HG03442 (cell line): ENCODE data around the gene PADI6.
"Not testable (repeated sequence)": the region's sequence is repeated elsewhere in the genome, so short reads cannot be mapped to it uniquely, and the experiment has no call there.

Source experiments
- ATAC-seq: cut with Tn5 transposase; IDR thresholded peaks from one replicate; pipeline ENCODE4 v1.9.1; 2021; ENCODE audit warnings: mild to moderate bottlenecking, moderate library complexity; ENCODE audit not compliant: unreplicated experiment

Gene PADI6

DNA sequence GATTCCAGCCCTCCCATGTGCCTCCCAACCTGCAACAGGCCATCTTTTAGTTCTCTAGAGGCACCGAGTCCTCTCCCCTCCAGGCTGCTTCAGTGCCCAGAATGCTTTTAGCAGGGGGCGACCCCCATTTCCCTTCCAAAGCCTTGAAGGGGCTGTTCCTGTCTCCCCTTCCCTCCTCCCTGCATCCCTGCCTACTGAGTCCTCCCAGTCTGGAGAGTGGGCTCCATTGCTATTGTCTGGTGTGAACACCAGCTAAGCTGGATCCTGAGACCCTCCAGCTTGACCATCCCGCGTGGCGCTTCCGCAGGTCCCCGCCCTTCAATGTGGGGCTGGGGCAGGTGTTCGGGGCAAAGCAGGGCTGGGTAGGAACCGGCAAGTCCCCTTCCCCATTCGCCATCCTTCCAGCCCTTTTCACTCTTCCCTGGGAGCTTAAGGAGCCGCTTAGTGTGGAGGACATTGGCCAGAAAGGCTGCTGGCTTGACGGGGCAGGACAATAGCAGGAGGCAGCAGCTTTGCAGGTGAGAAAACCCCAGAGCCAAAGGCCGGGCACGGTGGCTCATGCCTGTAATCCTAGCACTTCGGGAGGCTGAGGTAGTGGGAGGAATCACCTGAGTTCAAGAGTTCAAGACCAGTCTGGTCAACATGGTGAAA, 32.2 kb downstream of the PADI6 start:
- no peak for ATAC-seq

GRCh38 chr1:17404820-17405219, 32.8 kb downstream of the PADI6 start:
- no peak for ATAC-seq

DNA sequence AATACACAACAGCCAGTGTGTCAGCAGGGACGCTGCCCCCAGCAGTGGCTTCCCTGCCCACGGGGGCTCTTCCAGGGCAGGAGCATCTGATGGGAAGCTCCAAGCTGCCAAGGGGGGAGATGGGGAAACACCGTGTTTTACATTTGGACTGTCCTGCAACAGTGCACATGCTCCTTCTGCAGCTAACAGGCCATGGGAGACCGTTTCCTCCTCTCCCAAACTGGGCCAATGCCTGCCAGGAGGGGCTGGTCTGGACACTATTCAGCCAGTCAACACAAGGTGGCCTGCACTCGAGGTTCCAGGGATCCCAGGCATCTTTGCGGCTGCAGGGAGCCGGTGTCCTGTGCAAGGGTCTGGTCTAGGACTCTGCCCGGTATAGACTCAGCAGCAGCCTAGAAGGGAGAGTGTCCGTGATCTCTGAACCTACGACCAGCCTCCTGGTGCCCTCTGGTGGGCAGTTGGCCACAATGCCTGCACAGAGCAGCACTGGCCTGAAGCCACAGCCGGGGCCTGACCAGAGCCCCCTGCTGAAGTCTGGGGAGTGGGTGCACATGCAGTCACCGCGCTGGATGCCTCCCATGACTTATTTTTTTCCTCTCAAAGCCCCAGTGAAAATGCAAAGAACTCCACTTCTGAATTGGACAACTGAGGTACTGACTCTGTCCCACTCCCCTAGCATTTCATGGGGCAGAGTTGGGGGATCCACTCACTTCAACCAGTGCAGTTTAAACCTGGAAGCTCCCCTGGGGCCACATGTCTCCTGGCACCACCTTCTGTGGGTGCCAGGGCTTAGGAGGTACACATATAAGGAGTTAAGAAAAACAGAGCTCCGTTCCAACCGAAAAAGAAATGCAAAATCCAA, 34.1 kb downstream of the PADI6 start:
- no peak for ATAC-seq

GRCh38 chr1:17406760-17407475, 34.9 kb downstream of the PADI6 start:
- not testable (repeated sequence) for ATAC-seq

GRCh38 chr1:17407786-17408514, 36.0 kb downstream of the PADI6 start:
- ATAC-seq: not testable (repeated sequence)

DNA sequence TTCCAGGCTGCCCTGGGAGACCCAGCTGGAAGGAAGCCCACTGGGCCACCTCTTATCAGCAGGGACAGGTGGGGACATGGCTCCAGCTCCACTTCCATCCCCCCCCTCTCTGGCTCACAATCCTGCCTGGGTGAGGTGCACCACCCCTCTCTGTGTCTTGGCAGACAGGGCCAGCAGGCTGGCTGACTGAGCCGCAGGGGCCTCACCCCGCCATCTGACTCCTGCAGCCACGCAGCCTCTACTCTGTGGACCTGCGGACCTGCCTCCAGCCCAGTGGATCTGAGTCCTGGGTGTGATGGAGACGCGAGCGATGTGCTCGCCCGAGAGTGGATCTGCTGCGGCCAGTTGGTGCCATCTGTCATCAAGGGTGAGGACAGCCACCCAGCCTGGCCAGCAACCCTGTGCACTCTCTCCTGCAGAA, 37.4 kb downstream of the PADI6 start:
- no peak for ATAC-seq

GRCh38 chr1:17412093-17412870, 40.3 kb downstream of the PADI6 start:
- no peak for ATAC-seq

DNA sequence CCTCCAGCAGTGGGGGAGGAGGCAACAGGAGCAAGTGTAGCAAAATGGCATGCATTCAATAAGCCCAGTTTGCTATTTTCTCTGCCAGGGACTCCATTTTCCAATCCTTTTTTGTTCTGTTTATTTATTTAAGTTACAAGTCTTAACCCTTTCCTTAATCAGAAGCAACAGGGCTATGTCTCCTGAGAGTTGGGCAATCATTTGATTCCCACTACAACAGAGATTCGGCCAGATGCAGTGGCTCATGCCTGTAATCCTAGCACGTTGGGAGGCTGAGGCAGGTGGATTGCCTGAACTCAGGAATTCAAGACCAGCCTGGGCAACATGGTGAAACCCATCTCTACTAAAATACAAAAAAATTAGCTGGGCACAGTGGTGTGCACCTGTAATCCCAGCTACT, 42.0 kb downstream of the PADI6 start:
- ATAC-seq: no peak

GRCh38 chr1:17416389-17416788, 44.4 kb downstream of the PADI6 start:
- no peak for ATAC-seq

DNA sequence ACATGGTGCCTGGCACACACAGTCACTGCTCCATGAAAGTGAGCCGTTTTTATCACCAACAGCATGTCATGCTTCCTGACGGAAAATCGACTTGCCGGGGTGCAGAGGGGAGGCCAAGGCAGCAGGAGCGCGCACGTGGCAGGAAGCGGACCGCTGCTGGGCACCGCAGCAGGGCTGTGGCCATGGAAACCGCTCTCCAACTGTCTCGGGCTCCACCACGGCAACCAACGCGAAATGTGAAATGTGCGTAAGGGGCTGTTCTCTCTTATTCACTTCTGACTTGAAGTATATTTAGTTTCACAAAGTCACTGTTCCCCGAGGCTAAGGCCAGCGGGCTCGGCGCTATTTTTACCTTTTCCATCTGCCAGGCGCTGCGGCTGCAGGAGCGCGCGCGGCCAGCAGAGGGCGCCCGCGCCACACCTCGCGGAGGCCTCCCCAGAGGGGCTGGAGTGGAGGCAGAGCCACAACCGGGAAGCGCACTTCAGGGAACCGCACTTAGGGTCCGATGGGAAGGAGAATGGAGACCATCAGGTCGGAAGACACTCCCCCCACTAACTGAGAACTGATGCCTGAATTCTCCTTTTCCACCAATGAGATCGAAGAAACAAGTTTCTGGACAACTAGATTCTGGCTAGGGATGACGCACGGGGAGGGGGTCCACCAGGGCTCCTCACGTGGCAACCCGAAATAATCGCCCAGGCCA, 47.8 kb downstream of the PADI6 start:
- ATAC-seq: no peak

DNA sequence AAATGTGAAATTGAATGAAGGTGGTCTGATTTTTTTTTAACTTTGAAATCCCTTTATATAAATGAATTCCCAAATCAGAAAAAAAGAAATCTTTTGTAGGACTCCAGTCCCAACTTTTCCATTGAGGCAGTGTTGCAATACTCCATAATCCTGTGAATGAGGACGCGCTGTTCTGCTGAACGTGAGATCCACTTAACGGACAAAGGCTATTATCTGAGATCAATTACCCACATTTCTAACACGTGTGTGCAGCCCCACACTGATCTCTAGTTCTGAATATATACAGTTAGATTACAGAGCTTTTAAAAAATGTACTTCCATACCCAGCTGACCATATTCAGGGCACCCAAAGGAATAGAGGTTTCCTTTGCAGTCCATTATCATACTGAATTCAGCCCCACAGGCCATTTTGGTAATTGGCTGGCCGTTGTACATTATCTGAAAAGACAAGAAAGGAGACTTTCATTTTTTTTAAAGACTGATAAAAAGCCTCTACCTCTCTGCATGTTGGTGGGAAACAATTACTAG, 48.5 kb downstream of the PADI6 start:
- no peak for ATAC-seq

GRCh38 chr1:17422461-17422860, 50.5 kb downstream of the PADI6 start:
- ATAC-seq: no peak

DNA sequence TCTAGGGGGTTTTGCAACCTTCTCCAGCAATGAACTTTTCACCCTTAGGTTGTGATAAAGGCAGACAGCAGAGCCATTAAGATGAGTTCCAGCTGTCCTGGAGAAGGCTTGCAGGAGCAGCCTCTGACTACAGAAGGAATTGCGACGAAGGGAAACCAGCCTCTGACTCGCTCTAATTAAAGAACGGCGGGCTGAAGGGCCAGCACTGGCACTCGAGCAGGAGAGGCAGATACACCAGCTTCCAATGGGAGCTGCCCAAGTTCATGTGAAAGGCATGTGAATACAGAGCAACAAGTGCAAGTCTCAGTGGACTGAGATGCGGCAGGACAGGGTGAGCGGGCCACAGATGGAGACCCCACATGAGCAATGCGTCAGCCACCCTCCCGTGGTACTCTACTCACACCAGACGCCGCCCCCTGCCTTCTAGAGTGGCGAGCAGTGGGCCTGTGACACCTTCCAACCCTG, 51.8 kb downstream of the PADI6 start:
- ATAC-seq: no peak

DNA sequence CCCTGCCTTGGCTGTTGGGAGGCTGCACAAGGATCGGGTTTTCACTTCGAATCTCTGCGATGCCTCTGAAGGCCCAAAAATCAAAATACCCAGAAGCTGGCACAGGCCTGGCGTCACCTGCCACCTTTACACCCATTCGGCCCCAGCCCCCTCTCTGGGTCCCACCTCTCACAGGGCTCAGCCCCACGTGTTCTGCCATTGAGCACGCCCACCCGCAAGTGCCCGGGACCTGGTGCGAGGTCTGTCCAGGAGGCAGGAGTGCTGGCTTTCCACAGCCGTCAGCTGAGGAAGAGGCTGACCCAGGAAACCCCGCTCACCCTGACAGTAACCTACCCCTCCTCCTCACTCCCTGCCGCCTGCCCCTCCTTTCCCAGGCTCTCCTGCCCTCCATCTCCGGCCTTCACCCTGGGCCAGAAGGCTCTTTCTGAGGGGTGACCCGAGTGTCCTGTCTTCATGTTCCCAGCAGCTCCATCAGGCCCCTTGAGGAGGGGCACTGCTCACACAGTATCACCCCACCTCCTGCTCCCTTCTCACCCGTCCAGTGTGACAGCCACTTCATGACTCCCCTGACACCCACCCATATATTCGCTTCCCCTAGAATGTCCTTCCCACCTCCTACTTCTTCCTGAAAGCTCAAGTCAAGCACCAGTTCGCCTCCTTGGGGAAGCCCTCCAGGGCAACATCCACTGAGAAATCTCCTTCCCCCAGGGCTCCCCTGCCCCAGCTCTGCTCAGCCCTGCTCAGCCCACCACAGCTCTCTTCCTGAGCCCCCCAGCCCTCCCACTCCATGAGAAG, 54.0 kb downstream of the PADI6 start:
- no peak for ATAC-seq

- ATAC-seq: no peak
Measured at GRCh38 chr1:17427696-17428660, 56.0 kb downstream of the PADI6 start.

- no peak for ATAC-seq
Measured at GRCh38 chr1:17429183-17429582, 57.2 kb downstream of the PADI6 start.

DNA sequence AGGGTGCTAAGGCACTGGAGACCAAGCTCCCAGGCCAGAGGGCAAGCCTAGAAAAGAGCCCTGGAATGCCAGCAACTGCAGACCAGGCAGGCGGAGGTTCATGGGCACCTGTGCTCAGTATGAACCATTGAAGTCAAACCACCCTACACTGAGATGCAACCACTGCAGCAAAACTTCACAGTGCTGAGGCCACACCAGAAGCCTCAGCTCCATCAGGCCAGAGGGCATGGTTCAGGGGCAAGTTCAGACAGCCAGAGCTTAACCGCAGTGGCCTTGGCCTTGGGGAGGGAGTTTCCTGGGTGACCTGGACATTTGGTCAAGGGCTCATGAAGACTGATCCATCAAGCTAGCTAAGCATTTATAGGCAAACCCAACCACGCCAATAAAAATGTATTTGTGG, 60.4 kb downstream of the PADI6 start:
- no peak for ATAC-seq
